ENCODE results near the gene RITA1. TPM values are rescaled to one million over a fixed set of nuclear protein-coding genes. Genes with fewer than 3 reads are reported as not detected.
"Not testable (repeated sequence)": the region's sequence is repeated elsewhere in the genome, so short reads cannot be mapped to it uniquely, and the experiment has no call there.

RITA1 gene
- total and polyA plus RNA-seq, 4 donors = 10.6 to 18.1 (median 14.9) TPM

- no peak for TF ChIP-seq REST (IDR thresholded peaks at IDR 0.05)
Measured at GRCh38 chr12:113137861-113138783, 47.4 kb upstream of the RITA1 start (continued).

- peaks cover 0 to 4% (median 3%) of the 10 kb centered on the region in 4 donors for H3K4me1 ChIP-seq (ENCODE audit: control insufficient read depth in 4 of 4, insufficient read depth in 4 of 4, low read length in 3 of 4)
- no peak for TF ChIP-seq NR2F2 (IDR thresholded peaks at IDR 0.05)
- no peak for TF ChIP-seq HNF4G (IDR thresholded peaks at IDR 0.05)
- TF ChIP-seq RAD21 (IDR thresholded peaks at IDR 0.05) = no peak
- TF ChIP-seq JUND (IDR thresholded peaks at IDR 0.05) = no peak
- TF ChIP-seq MAX (IDR thresholded peaks at IDR 0.05) = no peak
- TF ChIP-seq RXRA (IDR thresholded peaks at IDR 0.05) = no peak
- no peak overlapping the region for H3K27ac ChIP-seq (ENCODE audit: low read depth in 1 of 2, low read length in 2 of 2)
- H3K9ac ChIP-seq (ENCODE audit: low read depth in 1 of 2, low read length in 2 of 2) = no peak overlapping the region
- H3K27me3 ChIP-seq (ENCODE audit: control insufficient read depth in 4 of 4, insufficient read depth in 4 of 4, low read length in 3 of 4) = peaks cover 0 to 5% (median 1%) of the 10 kb centered on the region in 4 donors
- DNase-seq (ENCODE audit: low spot score) = no peak
- H3K36me3 ChIP-seq (ENCODE audit: control insufficient read depth in 4 of 4, insufficient read depth in 3 of 4, low read depth in 1 of 4, low read length in 3 of 4) = no peaks in the 10 kb centered on the region
- H3K4me3 ChIP-seq (ENCODE audit: low read depth in 1 of 3, low read length in 3 of 3) = no peak overlapping the region
- 90% methylated on average over 3 of the region's 3 CpGs for WGBS
- H3K9me3 ChIP-seq (ENCODE audit: control insufficient read depth in 4 of 4, low read length in 3 of 4) = no peaks in the 10 kb centered on the region
Measured at GRCh38 chr12:113138826-113139225, 46.7 kb upstream of the RITA1 start.

GRCh38 chr12:113140706-113141105, 44.8 kb upstream of the RITA1 start:
- TF ChIP-seq MAX (IDR thresholded peaks at IDR 0.05) (no peak), SP1 (IDR thresholded peaks at IDR 0.05) (no peak), YY1 (IDR thresholded peaks at IDR 0.05) (no peak), RXRA (IDR thresholded peaks at IDR 0.05) (no peak), ATF3 (IDR thresholded peaks at IDR 0.05) (no peak)
- no peaks in the 10 kb centered on the region for H3K36me3 ChIP-seq (ENCODE audit: control insufficient read depth in 4 of 4, insufficient read depth in 3 of 4, low read depth in 1 of 4, low read length in 3 of 4)
- no peaks in the 10 kb centered on the region for H3K9me3 ChIP-seq (ENCODE audit: control insufficient read depth in 4 of 4, low read length in 3 of 4)
- peaks cover 0 to 3% (median 0%) of the 10 kb centered on the region in 4 donors for H3K27me3 ChIP-seq (ENCODE audit: control insufficient read depth in 4 of 4, insufficient read depth in 4 of 4, low read length in 3 of 4)
- peaks cover 0 to 4% (median 0%) of the 10 kb centered on the region in 4 donors for H3K4me1 ChIP-seq (ENCODE audit: control insufficient read depth in 4 of 4, insufficient read depth in 4 of 4, low read length in 3 of 4)
- no peak overlapping the region for H3K9ac ChIP-seq (ENCODE audit: low read depth in 1 of 2, low read length in 2 of 2)
- no peak for DNase-seq (ENCODE audit: low spot score)
- no peak overlapping the region for H3K27ac ChIP-seq (ENCODE audit: low read depth in 1 of 2, low read length in 2 of 2)
- no peak overlapping the region for H3K4me3 ChIP-seq (ENCODE audit: low read depth in 1 of 3, low read length in 3 of 3)
- 77% methylated on average over 7 of the region's 7 CpGs for WGBS

- H3K36me3 ChIP-seq (ENCODE audit: control insufficient read depth in 4 of 4, insufficient read depth in 3 of 4, low read depth in 1 of 4, low read length in 3 of 4); H3K9ac ChIP-seq (ENCODE audit: low read depth in 1 of 2, low read length in 2 of 2); H3K9me3 ChIP-seq (ENCODE audit: control insufficient read depth in 4 of 4, low read length in 3 of 4); H3K4me3 ChIP-seq (ENCODE audit: low read depth in 1 of 3, low read length in 3 of 3); DNase-seq (ENCODE audit: low spot score); H3K27ac ChIP-seq (ENCODE audit: low read depth in 1 of 2, low read length in 2 of 2); H3K27me3 ChIP-seq (ENCODE audit: control insufficient read depth in 4 of 4, insufficient read depth in 4 of 4, low read length in 3 of 4); H3K4me1 ChIP-seq (ENCODE audit: control insufficient read depth in 4 of 4, insufficient read depth in 4 of 4, low read length in 3 of 4): not testable (repeated sequence)
- 73% methylated on average over 3 of the region's 3 CpGs for WGBS
Measured at GRCh38 chr12:113141716-113142115, 43.8 kb upstream of the RITA1 start.
